NB4 (cell line): ENCODE data around the gene LILRB5.

ENCODE experiments used
- TF ChIP-seq, protein P1 (sequence below): IDR thresholded peaks from one replicate; pipeline ENCODE4 v1.5.1; 2012; ENCODE audit warnings: low read depth, low read length
- TF ChIP-seq, protein P2 (sequence below): IDR thresholded peaks from 2 replicates; pipeline ENCODE4 v1.6.1; 2011; ENCODE audit warnings: low read depth, low read length

DNA sequence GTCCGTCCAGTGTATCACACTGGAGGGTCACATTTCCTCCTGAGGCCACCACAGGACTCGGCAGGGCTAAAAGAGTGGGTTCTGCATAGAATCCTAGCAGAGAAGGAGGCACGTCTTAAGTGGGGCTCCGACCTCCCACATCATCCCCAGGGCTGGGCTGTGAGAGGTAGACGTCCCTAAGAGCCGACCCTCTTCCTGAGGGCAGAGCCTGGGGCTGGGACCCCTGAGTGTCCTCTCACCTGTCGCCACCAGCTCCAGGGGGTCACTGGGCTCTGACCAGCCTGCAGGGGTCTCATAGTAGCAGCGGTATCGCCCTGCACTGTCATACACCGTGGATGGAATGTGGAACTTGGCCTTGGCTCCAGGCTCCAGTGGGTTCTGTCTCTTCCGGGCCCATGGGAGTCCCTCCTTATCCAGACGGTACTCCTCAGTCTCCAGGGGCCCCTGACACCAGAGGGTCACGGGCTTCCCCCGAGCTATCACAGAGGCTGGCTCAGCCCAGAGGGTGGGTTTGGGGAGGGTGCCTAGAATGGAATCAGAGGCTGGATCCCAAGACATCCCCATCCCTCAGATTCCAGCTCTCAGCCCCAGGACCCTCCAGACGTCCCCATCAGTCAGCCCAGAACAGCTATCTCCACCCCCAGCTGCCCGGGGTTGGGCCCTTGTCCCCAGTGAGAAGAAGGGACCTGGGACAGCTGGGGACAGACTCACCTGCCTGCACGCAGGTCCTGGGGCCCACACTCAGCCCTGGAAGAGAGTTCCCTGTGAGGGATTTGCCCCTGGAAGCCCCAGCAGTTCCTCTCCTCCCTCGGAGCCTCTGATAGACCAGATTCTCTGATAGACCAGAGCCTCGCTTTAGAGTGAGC lies 590 bp downstream of the LILRB5 start:
- TF ChIP-seq, protein P1, sequence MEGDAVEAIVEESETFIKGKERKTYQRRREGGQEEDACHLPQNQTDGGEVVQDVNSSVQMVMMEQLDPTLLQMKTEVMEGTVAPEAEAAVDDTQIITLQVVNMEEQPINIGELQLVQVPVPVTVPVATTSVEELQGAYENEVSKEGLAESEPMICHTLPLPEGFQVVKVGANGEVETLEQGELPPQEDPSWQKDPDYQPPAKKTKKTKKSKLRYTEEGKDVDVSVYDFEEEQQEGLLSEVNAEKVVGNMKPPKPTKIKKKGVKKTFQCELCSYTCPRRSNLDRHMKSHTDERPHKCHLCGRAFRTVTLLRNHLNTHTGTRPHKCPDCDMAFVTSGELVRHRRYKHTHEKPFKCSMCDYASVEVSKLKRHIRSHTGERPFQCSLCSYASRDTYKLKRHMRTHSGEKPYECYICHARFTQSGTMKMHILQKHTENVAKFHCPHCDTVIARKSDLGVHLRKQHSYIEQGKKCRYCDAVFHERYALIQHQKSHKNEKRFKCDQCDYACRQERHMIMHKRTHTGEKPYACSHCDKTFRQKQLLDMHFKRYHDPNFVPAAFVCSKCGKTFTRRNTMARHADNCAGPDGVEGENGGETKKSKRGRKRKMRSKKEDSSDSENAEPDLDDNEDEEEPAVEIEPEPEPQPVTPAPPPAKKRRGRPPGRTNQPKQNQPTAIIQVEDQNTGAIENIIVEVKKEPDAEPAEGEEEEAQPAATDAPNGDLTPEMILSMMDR, result no peak
- TF ChIP-seq, protein P2, sequence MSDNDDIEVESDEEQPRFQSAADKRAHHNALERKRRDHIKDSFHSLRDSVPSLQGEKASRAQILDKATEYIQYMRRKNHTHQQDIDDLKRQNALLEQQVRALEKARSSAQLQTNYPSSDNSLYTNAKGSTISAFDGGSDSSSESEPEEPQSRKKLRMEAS, result no peak
